Measurements from ENCODE around the gene SFXN3. TPM values are rescaled to one million over a fixed set of nuclear protein-coding genes. Genes with fewer than 3 reads are reported as not detected.
A peak's percentile ranks its signal among the peaks of the same experiment; 100 is the strongest.

SFXN3 gene
- total and polyA plus RNA-seq, 11 donors: 11.7 to 37.4 (median 17.8) TPM

DNA sequence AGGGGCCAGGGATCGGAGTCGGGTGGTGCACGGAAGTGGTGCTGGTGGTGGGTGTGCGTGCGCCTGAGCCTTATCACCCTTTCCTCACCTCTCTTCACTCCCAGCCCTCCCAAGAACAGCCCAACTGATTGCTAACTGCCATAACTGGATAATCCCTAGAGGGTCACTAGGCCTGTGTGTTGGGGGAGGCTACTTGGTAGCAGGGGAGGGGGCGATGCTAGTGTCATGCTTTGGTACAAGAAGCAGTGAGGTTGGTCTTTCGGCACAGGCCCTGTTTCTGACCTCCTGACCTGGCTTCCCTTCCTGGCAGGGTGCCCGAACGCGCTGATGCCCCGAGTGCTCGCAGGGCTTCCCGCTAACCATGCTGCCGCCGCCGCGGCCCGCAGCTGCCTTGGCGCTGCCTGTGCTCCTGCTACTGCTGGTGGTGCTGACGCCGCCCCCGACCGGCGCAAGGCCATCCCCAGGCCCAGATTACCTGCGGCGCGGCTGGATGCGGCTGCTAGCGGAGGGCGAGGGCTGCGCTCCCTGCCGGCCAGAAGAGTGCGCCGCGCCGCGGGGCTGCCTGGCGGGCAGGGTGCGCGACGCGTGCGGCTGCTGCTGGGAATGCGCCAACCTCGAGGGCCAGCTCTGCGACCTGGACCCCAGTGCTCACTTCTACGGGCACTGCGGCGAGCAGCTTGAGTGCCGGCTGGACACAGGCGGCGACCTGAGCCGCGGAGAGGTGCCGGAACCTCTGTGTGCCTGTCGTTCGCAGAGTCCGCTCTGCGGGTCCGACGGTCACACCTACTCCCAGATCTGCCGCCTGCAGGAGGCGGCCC is 31.4 kb downstream of the SFXN3 start:
- Histone ChIP-seq H3K27ac (peak overlapping the region; percentile 92 to 100 (median 98)), H3K27me3 (peaks cover 0 to 34% (median 0%) of the 10 kb centered on the region in 9 donors), H3K36me3 (no peaks in the 10 kb centered on the region), H3K4me3 (peak overlapping the region in 11 of 12 donors; percentile 31 to 88 (median 79)), H3K4me1 (peaks cover 0 to 71% (median 52%) of the 10 kb centered on the region in 12 donors), H3K9me3 (no peaks in the 10 kb centered on the region)
- DNase-seq: peak; percentile 49 to 79 (median 61)
- TF ChIP-seq CTCF (IDR thresholded peaks at IDR 0.05) (peak; percentile 31 to 74 (median 55)), POLR2A (IDR thresholded peaks at IDR 0.05) (peak in 1 of 2 donors; percentile 17)
- intact Hi-C loops (cut with DNase I): loop anchor here in 3 of 10 donors (5.0 to 10.0 kb wide), 2 partner anchors 65 to 68 kb away; partner anchors contain the start of gene LZTS2 (in 3 of the 3)
- WGBS, 4 donors: 4 to 16% (median 6%) methylated on average over 18 to 63 of the region's 63 CpGs
- peak in 2 of 4 donors; percentile 5 to 8 for ATAC-seq

- no peaks in the 10 kb centered on the region for H3K36me3 ChIP-seq
- WGBS, 4 donors: 12 to 15% (median 13%) methylated on average over 14 to 19 of the region's 19 CpGs
- ATAC-seq (no peak), DNase-seq (peak in 2 of 5 donors; percentile 45 to 66)
- peak overlapping the region; percentile 92 to 100 (median 98) for H3K27ac ChIP-seq
- no peak for TF ChIP-seq CTCF (IDR thresholded peaks at IDR 0.05)
- no peak for TF ChIP-seq POLR2A (IDR thresholded peaks at IDR 0.05)
- peaks cover 0 to 75% (median 54%) of the 10 kb centered on the region in 12 donors for H3K4me1 ChIP-seq
- H3K27me3 ChIP-seq: peaks cover 0 to 34% (median 0%) of the 10 kb centered on the region in 9 donors
- H3K9me3 ChIP-seq: no peaks in the 10 kb centered on the region
- H3K4me3 ChIP-seq: peak overlapping the region in 11 of 12 donors; percentile 31 to 88 (median 79)
- intact Hi-C loops (cut with DNase I): loop anchor here in 3 of 10 donors (5.0 to 10.0 kb wide), 2 partner anchors 66 to 68 kb away; partner anchors contain the start of gene LZTS2 (in 3 of the 3)
Observed at GRCh38 chr10:101063050-101063525, 32.1 kb downstream of the SFXN3 start.

DNA sequence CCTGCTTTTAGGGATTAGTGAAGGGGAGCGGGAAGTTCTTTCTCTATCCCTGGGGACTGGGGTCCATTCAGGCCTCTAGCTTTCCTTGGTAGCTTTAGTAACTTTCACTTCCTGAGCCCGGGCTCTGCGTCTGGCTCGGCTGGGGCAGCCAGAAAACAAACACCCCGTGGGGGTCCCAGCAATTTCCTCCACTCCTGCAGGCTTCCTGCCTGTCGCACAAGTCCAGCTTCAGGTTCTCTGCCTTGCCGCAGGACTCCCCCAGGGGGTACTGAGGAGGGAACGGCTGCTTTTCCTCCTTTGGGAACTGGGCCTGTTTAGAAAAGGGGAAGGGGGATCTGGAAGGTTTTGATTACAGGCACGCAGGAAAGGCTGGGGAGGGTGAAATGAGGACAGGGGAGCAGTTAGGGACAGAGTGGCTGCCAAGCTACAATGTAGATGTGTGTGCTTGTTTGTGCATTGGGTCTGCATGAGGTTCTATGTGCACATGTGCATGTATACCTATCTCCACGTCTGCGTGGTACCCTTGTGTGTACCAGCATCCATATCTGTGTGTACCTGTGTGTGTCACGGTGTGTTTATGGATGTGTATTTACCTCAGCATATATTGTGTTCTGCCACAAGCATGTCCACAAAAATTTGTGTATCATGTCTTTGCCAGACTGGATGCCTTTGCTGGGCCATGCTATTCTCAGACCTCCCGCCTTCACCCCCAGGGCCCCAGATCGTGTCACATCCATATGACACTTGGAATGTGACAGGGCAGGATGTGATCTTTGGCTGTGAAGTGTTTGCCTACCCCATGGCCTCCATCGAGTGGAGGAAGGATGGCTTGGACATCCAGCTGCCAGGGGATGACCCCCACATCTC is 32.7 kb downstream of the SFXN3 start:
- Histone ChIP-seq H3K27ac (peak overlapping the region in 10 of 12 donors; percentile 93 to 100 (median 98)), H3K27me3 (peaks cover 0 to 34% (median 0%) of the 10 kb centered on the region in 9 donors), H3K4me3 (peak overlapping the region in 9 of 12 donors; percentile 72 to 88 (median 81)), H3K36me3 (no peaks in the 10 kb centered on the region), H3K4me1 (peaks cover 0 to 75% (median 54%) of the 10 kb centered on the region in 12 donors), H3K9me3 (no peaks in the 10 kb centered on the region)
- TF ChIP-seq POLR2A (IDR thresholded peaks at IDR 0.05): no peak
- no peak for TF ChIP-seq CTCF (IDR thresholded peaks at IDR 0.05)
- intact Hi-C loops (cut with DNase I): loop anchor here in 3 of 10 donors (5.0 to 10.0 kb wide), 2 partner anchors 66 to 69 kb away; partner anchors contain the start of gene LZTS2 (in 3 of the 3)
- ATAC-seq: no peak
- WGBS, 4 donors: 39 to 54% (median 46%) methylated on average over 14 to 15 of the region's 15 CpGs
- DNase-seq: peak in 4 of 5 donors; percentile 48 to 58 (median 52)

All from heart left ventricle (tissue), 16 donors.